Midbrain (tissue), 1 donor: Measurements from ENCODE around the gene OR6C75.
"Not testable (repeated sequence)": the region's sequence is repeated elsewhere in the genome, so short reads cannot be mapped to it uniquely, and the experiment has no call there.

Experiments
- DNase-seq: peaks from one replicate; lab custom pipeline; 2025; lab: John Stamatoyannopoulos, UW

OR6C75 gene

GRCh38 chr12:55362675-55363074 lies at the start of gene OR6C75:
TSS of gene OR6C75 (plus strand) at chr12:55362975. CDS start at chr12:55365111, 2,136 bp downstream.
- no peak for DNase-seq

- DNase-seq = no peak
These were observed 48.7 kb upstream of the OR6C75 start, which contains the start of gene OR6C1 for GRCh38 chr12:55314043-55314442. TSS of gene OR6C1 (plus strand) at chr12:55314343. CDS start at chr12:55320600, 6,257 bp downstream.

- no peak for DNase-seq
These were observed 42.6 kb upstream of the OR6C75 start for GRCh38 chr12:55320201-55320600.

GRCh38 chr12:55325801-55326200 lies 37.0 kb upstream of the OR6C75 start:
- not testable (repeated sequence) for DNase-seq

GRCh38 chr12:55330446-55330845 lies 32.3 kb upstream of the OR6C75 start, which contains the start of gene OR6C3:
TSS of gene OR6C3 (plus strand) at chr12:55330746. CDS start at chr12:55331701, 955 bp downstream.
- no peak for DNase-seq

- no peak for DNase-seq
These were observed 26.8 kb upstream of the OR6C75 start for GRCh38 chr12:55336002-55336401.

- not testable (repeated sequence) for DNase-seq
These were observed 7.4 kb upstream of the OR6C75 start for GRCh38 chr12:55355338-55355737.

GRCh38 chr12:55365086-55365485 lies 2.3 kb downstream of the OR6C75 start:
- no peak for DNase-seq

GRCh38 chr12:55372521-55372920 lies 9.7 kb downstream of the OR6C75 start:
- DNase-seq = no peak

GRCh38 chr12:55385891-55386290 lies 23.1 kb downstream of the OR6C75 start:
- DNase-seq = no peak

- no peak for DNase-seq
These were observed 29.4 kb downstream of the OR6C75 start for GRCh38 chr12:55392032-55392795.

GRCh38 chr12:55396326-55396725 lies 33.6 kb downstream of the OR6C75 start:
- DNase-seq = no peak

GRCh38 chr12:55400229-55400628 lies 37.5 kb downstream of the OR6C75 start, which contains the start of gene OR6C65:
TSS of gene OR6C65 (plus strand) at chr12:55400529. CDS start at chr12:55400529, 0 bp downstream.
- no peak for DNase-seq

- DNase-seq = no peak
These were observed 45.1 kb downstream of the OR6C75 start for GRCh38 chr12:55407866-55408265.

GRCh38 chr12:55409133-55409532 lies 46.4 kb downstream of the OR6C75 start:
- not testable (repeated sequence) for DNase-seq

- DNase-seq = not testable (repeated sequence)
These were observed 49.4 kb downstream of the OR6C75 start for GRCh38 chr12:55412138-55412537.

- DNase-seq = not testable (repeated sequence)
These were observed 51.0 kb downstream of the OR6C75 start for GRCh38 chr12:55413498-55414388.

- not testable (repeated sequence) for DNase-seq
These were observed 51.6 kb downstream of the OR6C75 start for GRCh38 chr12:55414396-55414823.

GRCh38 chr12:55414889-55415288 lies 52.1 kb downstream of the OR6C75 start:
- not testable (repeated sequence) for DNase-seq

GRCh38 chr12:55416961-55417360 lies 54.2 kb downstream of the OR6C75 start:
- no peak for DNase-seq
